Activated gamma-delta T cell treated with anti-CD3 and anti-CD28 coated beads, Interleukin-2, amount 50 U/mL, for 16 hours (primary cell): Measurements from ENCODE around the gene BTG4.

ENCODE experiments used
- DNase-seq: peaks from one replicate; pipeline ENCODE4 v3.0.0-alpha.2; 2020; ENCODE audit warnings: low read depth

Gene BTG4

DNA sequence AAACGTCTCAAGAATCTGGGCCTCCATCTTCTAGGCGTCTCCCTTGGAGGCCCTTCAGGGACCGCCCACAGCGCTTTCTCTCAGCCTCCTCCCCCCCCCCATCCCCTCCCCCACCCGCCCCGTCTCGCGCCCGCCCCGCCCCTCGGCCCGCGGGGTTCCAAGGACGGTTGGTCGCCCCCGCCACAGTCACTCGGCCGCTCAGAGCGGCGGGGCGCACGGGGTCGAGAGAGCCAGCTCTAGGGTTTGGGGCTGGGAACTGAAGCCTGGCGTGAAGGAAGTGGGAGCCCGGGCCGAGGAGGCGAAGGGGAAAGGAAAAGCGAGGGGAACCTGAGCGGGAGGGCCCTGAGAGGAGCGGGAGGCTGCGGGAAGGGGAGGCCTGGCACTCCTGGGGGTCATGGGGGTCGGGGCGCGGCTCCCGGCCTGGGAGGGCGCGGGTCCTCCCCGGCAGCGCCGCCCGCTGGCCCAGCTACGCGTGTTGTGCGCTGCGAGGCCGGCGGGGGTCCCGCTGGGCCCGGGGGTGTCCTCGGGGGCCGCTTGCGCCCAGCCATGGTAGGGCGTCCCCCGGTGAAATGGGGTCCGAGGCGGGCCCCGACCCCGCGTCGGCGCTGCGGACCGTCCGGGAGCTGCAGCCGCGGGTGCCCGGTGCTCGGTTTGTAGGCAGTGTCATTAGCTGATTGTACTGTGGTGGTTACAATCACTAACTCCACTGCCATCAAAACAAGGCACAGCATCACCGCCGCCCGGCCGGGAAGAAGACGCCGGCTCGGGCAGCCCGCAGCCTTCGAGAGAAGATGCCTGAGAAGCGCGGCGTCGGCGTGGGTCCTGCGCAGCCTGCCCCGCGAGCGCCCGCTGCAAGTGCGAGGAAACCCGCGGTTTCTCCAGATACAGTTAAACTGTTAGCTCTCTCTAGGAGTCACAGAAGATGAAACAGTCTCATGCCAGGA, at the start of gene BTG4:
TSS of gene BTG4 (minus strand) at position 91 of the 944 bp plus-strand sequence. CDS start 13,610 bp downstream, outside the sequence.
- DNase-seq, result no peak

DNA sequence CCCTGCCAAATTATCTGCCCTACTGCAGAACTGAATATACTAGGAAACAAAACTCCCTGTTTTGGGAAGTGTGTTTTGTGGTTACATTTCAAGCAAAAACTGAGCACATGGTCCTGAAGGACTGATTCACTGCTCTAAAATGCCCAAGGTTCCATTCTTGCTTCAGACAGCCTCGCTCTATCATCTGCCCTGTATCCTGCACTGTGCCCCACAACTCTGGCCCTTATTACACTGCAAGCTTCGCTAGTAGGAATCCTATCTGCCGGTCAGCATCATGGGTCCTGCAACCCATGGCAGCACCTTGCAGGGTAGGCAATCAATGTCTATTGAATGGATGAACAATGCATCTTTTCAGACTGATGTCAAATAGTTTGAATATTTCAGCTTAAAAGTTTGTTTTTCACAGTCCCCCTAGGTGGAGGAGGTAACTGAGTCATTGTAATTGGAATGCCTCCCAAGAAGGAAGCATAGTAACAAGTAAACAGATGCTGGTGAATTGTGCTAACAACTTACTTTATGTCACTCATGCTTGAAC, 49.7 kb upstream of the BTG4 start:
- DNase-seq, result no peak

DNA sequence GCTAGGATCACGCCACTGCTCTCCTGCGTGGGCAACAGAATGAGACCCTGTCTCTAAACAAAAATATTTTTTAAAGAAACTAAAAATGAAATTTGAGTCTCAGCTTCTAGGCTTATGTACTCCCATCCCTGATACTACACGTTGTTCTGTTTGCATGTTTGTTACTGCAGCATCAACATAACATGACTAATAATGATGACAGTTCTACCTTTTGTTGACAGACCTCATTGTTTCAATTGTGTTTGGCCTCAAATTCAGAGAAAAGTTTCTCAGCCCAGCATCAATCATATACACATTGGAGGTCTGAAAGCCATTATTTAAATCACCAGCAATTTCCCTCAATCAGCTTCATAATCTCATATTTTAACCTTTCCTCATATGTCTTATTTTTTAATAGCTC, 49.1 kb upstream of the BTG4 start:
- no peak for DNase-seq

DNA sequence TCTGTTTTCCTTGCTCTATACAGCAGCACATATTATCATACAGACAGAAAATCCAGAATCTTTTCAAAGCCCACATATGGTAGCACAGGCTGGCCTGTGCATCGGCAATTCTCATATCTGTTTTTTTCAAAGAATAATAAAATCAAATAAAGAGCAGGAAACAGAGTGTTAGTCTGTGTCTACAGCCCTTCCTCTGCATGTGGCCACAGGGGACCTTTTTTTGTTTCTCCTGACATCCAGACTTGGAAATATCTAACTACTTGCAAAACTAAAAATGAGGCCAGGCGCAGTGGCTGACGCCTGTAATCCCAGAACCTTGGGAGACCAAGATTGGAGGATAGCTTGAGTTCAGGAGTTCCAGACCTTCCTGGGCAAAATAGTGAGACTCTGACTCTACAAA, 48.6 kb upstream of the BTG4 start:
- DNase-seq, result no peak

DNA sequence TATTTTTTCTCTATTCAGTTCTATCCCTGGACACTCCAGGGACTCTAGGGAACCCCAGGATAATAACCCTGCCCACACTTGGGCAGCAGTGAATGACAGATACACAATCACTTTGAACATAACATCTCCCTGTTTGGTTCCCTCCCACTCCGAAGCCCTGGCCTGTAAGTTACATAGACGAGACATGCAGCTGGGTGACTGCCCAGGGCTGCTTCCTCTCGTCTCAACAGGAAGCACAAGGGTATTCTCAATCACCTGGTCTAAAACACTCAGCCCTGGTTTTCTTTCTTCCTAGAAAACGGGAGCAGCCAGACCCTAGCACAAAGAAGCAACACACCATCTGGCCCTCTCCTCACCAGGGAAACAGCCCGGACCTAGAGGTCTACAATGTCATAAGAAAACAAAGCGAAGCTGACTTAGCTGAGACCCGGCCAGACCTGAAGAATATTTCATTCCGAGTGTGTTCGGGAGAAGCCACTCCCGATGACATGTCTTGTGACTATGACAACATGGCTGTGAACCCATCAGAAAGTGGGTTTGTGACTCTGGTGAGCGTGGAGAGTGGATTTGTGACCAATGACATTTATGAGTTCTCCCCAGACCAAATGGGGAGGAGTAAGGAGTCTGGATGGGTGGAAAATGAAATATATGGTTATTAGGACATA, 47.7 kb upstream of the BTG4 start:
- DNase-seq, result no peak

DNA sequence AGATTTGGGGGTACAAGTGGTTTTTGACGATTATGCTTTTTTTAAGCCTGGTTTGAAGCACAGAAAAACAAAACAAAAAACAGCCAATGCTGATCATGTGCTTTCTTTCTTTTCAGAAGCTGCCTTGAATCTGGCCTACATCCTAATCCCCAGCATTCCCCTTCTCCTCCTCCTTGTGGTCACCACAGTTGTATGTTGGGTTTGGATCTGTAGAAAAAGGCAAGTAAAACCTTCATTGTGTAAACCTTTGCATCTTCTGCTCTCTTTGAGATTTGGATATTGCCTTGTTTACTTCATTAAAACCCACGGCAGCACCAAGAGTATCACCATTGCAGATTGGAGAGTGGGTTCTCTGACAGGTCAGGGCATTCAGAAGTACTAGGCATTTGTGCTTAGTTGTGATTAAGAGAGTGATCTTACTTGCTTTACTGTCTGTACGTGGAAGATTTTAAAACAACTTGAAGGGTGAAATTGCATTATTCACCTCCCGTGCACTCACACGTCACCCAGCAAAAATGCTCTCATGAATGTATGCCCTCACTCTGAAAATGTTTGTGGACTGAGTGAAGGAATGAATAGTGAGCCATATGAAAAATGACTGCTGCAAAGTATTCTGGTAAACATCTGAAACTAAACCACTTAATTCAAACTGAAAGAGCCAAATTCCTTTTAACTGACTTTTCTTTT, 45.4 kb upstream of the BTG4 start:
- DNase-seq, result no peak

DNA sequence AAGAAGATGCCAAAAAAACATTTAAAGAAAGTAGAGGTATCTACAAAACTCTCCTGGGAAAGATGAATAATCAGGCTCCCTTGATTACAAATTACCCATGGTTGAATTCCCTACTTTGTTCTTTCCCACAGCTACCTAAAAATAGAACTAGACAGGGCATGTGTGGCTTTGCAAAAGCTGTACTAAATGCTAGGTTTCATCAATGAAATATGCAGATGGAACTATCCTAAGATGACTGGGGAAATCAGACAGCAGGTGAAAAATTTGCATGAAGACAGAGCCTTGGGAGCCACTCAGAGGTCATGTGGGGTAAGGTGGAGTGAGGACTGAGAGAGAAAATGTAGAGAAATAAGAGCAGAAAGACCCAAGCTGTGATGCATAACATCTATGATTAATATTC, 43.1 kb upstream of the BTG4 start:
- no peak for DNase-seq

DNA sequence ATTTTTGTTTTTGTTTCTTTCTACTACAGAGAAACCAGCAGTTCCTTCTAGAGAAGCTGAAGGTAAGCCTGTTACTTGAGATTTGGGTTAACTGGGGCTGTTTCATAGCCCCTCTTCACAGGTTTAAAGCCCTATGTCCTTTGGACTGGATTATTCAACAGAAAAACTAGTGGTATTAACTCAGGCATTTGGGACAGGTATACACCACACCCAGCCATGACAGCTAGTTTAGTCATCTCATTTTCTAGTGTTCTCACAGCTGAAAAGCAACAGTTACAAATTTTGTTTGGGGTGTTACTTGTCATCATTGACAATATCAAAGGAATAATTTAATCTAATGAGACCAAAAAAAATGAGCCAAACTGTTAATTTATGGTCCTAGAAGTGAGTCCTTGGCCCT, 42.3 kb upstream of the BTG4 start:
- DNase-seq, result no peak

GRCh38 chr11:111550258-111550657, 38.1 kb upstream of the BTG4 start:
- no peak for DNase-seq

DNA sequence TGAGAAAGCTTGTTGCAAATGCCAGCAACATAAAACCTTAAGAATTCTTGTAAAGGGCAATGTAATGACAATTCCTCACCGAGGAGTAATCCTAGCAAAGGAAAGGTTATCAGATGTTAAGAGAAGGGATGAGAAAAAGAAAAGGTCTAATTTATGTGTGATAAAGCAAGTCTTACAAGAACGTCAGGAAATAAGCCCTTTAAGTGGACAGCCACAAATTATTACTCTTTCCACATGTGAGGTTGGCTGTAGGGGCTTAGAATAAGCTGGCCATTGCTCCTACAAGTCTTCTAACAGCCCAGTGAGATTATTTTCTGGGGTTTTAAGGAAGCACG, 37.6 kb upstream of the BTG4 start:
- DNase-seq, result no peak

DNA sequence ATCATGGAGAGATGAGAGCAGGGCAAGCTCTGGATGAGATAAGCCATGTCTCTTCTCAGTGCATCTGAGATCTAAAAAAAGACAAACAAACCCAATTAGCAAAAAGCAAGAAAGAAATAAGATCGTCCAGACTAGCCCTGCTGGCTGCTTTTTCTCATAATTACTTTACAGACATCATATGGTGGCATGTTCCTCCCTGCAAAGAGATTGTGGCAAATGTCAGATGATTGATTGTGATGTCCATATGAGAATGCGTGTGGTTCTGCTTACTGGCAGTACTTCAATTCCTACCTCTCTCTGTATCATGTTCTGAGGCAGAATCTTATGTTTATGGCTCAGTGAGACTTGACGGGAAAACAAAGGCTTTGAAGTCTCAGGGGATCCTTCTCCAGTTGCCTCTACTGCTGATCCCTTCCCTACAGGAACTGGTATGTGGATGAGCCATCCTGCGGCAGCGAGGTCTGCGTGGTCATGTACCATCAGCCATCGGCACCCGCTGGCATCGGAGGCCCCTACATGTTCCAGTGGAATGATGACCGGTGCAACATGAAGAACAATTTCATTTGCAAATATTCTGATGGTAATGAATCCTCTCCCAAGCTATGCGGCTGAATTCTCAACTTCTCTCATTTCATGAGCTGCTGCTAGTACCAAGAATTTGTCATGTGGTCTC, 37.1 kb upstream of the BTG4 start:
- no peak for DNase-seq

- no peak for DNase-seq
Measured at GRCh38 chr11:111548525-111548924, 36.3 kb upstream of the BTG4 start.

- no peak for DNase-seq
Measured at GRCh38 chr11:111542606-111543275, 30.6 kb upstream of the BTG4 start.

DNA sequence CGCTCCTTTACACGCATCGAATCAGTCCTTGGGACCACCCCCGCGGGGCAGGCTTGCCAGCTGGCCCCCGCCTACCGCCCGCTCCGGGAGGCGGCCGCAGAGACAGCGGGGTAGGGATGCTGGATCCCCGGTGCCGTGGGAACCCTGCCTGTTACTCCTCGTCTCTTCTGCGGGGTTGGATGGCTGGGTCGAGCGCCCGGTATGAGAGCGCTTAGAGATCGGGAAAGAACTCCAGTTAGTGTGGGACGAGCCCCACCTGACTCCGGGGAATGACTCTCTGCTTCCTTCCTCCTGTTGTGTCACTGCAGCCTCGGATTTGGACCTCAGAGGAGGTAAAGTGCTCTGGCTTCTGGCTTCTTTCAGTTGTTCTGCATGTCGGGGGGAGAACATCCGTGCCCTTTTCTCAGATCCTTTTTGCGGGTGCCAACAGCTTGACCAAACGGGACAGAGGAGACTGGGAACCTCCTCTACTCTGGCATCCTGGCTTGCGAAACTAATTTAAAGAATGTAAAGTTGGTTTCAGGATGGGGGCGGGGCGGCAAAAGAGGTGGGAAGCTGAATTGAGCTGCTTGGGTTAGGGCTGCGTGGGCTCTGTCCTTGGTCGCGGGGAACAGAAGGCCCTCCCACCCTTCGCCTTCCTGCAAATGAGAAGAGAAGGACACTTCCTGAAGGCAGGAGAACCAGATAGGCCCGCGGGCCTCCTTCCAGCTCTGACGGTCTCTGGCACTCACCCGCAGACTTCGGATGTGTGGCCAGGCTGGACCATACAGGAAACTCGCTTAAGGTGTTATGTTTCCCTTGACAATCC, 29.3 kb upstream of the BTG4 start:
- DNase-seq, result no peak

- DNase-seq, result no peak
Measured at GRCh38 chr11:111540937-111541253, 28.7 kb upstream of the BTG4 start.

DNA sequence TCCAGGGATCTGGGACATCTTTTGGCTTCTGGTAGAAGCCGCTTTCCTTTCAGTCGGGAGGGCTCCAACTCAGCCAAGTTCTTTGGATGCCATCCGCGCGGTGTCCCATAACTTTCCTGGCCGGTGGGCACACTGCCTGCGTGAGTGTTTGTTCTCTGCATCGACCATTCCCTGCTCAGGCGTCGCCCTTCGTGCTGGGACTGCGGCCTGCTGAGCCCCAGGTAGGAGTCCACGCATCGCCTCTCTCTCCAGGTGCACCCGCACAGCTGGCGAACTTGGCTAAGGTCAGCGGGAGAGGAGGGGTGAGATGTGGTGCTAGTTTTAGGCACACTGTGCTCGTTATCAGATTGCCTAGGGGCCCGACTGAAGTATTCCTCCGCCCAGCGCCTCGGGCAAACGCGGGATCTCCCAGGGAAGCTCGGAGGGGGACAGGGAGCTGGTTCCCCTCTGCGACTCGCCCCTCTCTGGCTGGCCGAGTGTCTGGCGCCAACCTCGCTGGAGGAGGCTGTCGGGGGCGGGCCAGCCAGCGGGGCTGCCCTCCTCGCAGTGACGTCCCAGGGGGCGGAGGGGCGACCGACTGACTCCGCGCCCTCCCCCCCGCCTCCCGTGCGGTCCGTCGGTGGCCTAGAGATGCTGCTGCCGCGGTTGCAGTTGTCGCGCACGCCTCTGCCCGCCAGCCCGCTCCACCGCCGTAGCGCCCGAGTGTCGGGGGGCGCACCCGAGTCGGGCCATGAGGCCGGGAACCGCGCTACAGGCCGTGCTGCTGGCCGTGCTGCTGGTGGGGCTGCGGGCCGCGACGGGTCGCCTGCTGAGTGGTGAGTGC, 28.1 kb upstream of the BTG4 start, which contains the start of gene LAYN:
TSS of gene LAYN (plus strand) at position 607 of the 823 bp plus-strand sequence. CDS start at position 731, 124 bp downstream.
- DNase-seq, result peak; percentile 39

- DNase-seq, result peak; percentile 27
Measured at GRCh38 chr11:111539426-111540113, 27.4 kb upstream of the BTG4 start.

DNA sequence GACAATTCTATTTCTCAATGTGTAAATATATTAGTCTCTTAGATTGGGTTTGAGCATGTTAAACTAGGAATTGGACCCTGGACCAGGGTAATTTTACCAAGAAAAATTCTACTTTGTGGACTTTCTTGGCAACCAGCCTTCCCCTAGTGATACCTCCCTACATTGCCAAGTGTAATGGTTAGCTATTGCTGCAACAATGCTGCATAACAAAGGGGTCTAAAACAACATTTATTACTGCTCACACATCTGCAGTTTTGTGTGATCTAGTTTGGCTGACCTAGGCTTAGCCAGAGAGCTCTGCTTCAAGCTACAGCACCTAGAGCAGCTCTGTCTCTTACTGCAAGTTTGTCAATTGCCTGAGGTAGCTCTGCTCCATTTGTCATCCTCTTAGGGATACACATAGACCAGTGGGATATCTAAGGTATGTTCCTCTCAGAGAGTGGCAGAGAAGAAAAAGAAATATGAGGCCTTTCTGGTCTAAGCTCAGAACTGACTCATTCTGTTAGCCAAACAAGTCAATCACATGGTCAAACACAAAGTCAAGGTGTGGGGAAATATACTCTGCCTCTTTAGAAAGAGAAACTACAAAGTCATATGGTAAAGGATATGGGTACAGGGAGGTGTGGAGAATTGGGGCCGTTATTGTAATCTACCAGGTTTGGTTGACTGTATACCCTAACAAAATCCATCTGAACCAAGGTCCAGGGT, 26.4 kb upstream of the BTG4 start:
- DNase-seq, result no peak
